H4 (cell line): ENCODE results near the gene RPL12. TPM values are rescaled to one million over a fixed set of nuclear protein-coding genes. Genes with fewer than 3 reads are reported as not detected.
A peak's percentile ranks its signal among the peaks of the same experiment; 100 is the strongest.

Source experiments
- DNase-seq: peaks from one replicate; pipeline ENCODE4 v3.0.0-alpha.2; 2015; ENCODE audit warnings: low spot score
- total RNA-seq: library from RNA; depleted of rRNA; stranded (reverse); fragments of >200 nt; shearing (Covaris generic); gene quantifications from 2 replicates; pipeline ENCODE4 v1.2.3, GENCODE V29; 2014

RPL12 gene
- total RNA-seq, 1 experiment from 2014 or later = 2,219 TPM

- DNase-seq = no peak
Measured at GRCh38 chr9:127438394-127438793, 12.8 kb downstream of the RPL12 start.

GRCh38 chr9:127437497-127438264 is 13.5 kb downstream of the RPL12 start:
- DNase-seq = no peak

- no peak for DNase-seq
Measured at GRCh38 chr9:127430415-127430814, 20.8 kb downstream of the RPL12 start.

- no peak for DNase-seq
Measured at GRCh38 chr9:127428348-127428747, 22.9 kb downstream of the RPL12 start.

- no peak for DNase-seq
Measured at GRCh38 chr9:127426756-127427155, 24.4 kb downstream of the RPL12 start.

GRCh38 chr9:127424676-127424999 is 26.6 kb downstream of the RPL12 start:
- no peak for DNase-seq

- peak; percentile 89 for DNase-seq
Measured at GRCh38 chr9:127423934-127424675, 27.1 kb downstream of the RPL12 start, which contains the start of gene ZNF79. Gene ZNF79, plus strand, starts transcription at chr9:127424382. Its CDS starts 406 bp downstream, at chr9:127424788.

GRCh38 chr9:127423476-127423933 is 27.7 kb downstream of the RPL12 start:
- DNase-seq = no peak

GRCh38 chr9:127422787-127423186 is 28.4 kb downstream of the RPL12 start:
- DNase-seq = no peak

GRCh38 chr9:127422133-127422782 is 28.9 kb downstream of the RPL12 start:
- DNase-seq = no peak

- DNase-seq = no peak
Measured at GRCh38 chr9:127421057-127421456, 30.1 kb downstream of the RPL12 start.

- no peak for DNase-seq
Measured at GRCh38 chr9:127419348-127419747, 31.9 kb downstream of the RPL12 start.

GRCh38 chr9:127418037-127418471 is 33.2 kb downstream of the RPL12 start:
- no peak for DNase-seq

GRCh38 chr9:127417131-127418036 is 33.8 kb downstream of the RPL12 start:
- peak; percentile 59 for DNase-seq

- DNase-seq = no peak
Measured at GRCh38 chr9:127415657-127416056, 35.5 kb downstream of the RPL12 start.

GRCh38 chr9:127415141-127415540 is 36.1 kb downstream of the RPL12 start:
- DNase-seq = no peak

GRCh38 chr9:127411122-127411521 is 40.1 kb downstream of the RPL12 start:
- no peak for DNase-seq

GRCh38 chr9:127407492-127407843 is 43.7 kb downstream of the RPL12 start:
- DNase-seq = no peak

GRCh38 chr9:127406799-127407491 is 44.3 kb downstream of the RPL12 start:
- DNase-seq = no peak

GRCh38 chr9:127405344-127406125 is 45.7 kb downstream of the RPL12 start:
- no peak for DNase-seq
